22Rv1 (cell line): ENCODE measurements around the gene HDC.

Experiments
- H3K27ac ChIP-seq: fragments of 450-650 bp; 2 replicates; pipeline ENCODE4 v1.5.1; 2017
- CTCF ChIP-seq: fragments of 450-650 bp; IDR thresholded peaks from 2 replicates; pipeline ENCODE4 v1.5.1; 2017; ENCODE audit warnings: mild to moderate bottlenecking
- ZFX ChIP-seq: fragments of 450-650 bp; IDR thresholded peaks from 2 replicates; pipeline ENCODE4 v1.6.1; 2017; ENCODE audit warnings: antibody characterized with exemption, borderline replicate concordance

The HDC gene

GRCh38 chr15:50248994-50249582 is 16.4 kb downstream of the HDC start:
- no peak overlapping the region for H3K27ac ChIP-seq
- no peak for TF ChIP-seq CTCF
- TF ChIP-seq ZFX: no peak

- TF ChIP-seq ZFX (no peak), CTCF (no peak)
- no peak overlapping the region for H3K27ac ChIP-seq
These were observed 17.5 kb downstream of the HDC start for GRCh38 chr15:50247819-50248655.

GRCh38 chr15:50246631-50247030 is 18.9 kb downstream of the HDC start:
- TF ChIP-seq CTCF (no peak), ZFX (no peak)
- no peak overlapping the region for H3K27ac ChIP-seq

- TF ChIP-seq ZFX (no peak), CTCF (no peak)
- no peak overlapping the region for H3K27ac ChIP-seq
These were observed 20.4 kb downstream of the HDC start for GRCh38 chr15:50244959-50245624.

GRCh38 chr15:50244153-50244552 is 21.4 kb downstream of the HDC start:
- H3K27ac ChIP-seq: no peak overlapping the region
- no peak for TF ChIP-seq ZFX
- TF ChIP-seq CTCF: no peak

- no peak overlapping the region for H3K27ac ChIP-seq
- TF ChIP-seq CTCF (no peak), ZFX (no peak)
These were observed 23.7 kb downstream of the HDC start for GRCh38 chr15:50241684-50242450.
